SH-SY5Y (cell line): ENCODE measurements around the gene TMIGD1.

Source experiments
- GATA2 ChIP-seq: IDR thresholded peaks from 2 replicates; pipeline ENCODE4 v1.6.1; 2011; ENCODE audit warnings: mild to moderate bottlenecking, low read depth, low read length
- GATA3 ChIP-seq: IDR thresholded peaks from 2 replicates; pipeline ENCODE4 v1.6.1; 2011; ENCODE audit warnings: low read depth, mild to moderate bottlenecking, low read length, moderate library complexity

TMIGD1 gene

DNA sequence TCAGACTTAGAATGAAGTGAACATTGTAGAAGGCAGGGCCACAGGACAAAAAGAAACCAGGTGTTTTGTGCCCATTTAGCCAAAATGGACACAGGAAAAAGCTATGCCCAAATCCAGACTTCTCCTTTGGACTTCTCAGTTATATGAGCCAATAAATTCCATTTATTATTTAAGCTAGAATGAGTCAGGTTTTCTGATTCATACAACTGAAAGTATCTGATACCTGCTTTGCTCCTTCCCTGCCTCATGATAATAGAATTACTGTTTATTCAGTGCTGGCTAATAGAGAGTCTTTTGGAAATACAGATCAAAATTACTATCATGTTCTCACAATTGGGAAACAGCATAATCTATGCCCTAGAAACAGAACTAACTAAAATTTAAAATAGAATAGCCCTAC, 36.1 kb upstream of the TMIGD1 start:
- TF ChIP-seq GATA2 (no peak), GATA3 (no peak)

DNA sequence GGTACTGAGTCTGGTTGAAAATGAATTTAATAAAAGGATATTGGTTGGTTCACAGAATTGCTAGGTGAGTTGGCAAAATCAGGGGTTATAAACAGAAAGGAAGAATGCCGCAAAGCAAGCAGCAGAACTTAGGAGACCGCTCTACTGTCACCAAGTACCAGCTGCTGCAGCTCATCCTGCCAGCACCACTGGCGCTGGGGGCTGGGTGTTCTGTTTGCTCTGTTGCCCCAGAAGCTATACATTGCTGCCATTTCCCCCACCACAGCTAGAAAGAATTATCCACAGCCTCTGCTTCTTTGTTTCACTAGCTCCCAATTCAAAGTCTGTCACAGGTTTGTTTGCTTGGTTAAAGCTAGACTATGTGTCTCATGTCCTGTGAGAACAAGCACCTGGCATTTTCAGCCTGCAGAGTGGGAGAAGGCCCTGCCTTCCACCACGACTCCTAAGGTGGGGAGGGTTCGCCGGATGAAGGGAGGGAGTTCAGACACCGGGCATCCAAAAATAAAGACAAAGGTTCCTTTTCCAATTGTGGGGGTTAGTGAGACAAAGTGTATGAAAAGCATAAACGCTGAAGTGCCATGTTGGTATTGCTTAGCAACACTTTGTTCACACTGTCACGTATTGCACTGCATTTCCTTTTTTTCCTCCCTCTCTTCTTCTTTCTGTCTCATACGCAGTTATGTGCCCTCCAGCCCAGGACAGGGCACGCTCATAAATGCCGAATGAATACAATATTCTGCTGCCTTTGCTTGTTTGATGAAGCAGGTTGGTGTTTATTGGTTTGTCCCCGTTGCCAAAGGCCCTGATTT, 35.3 kb upstream of the TMIGD1 start:
- TF ChIP-seq GATA2 (no peak), GATA3 (no peak)

DNA sequence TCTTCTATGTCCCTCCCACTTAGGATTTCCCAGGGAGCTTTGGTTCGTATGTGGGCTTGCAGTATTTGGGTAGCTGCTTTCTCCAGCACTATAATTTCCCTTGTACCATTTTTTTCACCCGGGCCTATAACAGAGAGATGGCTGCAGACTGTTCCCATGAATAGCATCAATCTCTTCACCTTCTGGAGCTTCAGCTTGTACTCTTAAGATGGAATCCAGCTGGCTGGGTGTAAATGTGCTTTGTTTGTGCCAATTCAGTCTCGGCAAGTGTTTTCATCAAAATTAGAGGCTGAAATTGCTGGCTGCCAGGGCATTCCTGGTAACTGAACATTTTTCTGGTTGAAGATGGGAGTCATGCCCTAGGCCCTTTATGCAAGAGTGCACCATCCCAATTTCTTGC, 32.7 kb upstream of the TMIGD1 start:
- no peak for TF ChIP-seq GATA2
- no peak for TF ChIP-seq GATA3

DNA sequence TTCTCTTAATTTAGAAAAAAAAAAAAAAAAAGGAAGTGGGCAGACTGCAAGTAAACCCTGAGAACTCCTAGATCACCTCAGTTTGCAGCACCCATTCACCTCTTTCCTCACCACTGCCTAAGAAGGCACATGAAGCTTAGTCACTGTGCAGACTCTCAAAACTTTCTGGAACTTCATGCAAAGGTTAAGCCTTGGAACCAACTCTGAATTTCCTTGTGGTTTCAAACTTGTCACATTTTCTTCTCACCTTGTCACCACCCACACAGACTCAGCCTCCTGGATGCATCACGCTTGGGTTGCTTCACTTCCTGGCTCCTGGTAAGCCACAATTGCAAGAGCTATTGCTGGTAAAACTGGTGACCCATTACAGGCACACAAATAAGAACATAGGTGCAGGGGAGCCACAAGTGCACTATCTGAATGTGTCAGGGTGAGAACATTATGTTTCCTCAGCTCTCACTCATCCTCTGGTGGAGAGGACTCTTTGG, 29.9 kb upstream of the TMIGD1 start:
- TF ChIP-seq GATA3 (no peak), GATA2 (no peak)

DNA sequence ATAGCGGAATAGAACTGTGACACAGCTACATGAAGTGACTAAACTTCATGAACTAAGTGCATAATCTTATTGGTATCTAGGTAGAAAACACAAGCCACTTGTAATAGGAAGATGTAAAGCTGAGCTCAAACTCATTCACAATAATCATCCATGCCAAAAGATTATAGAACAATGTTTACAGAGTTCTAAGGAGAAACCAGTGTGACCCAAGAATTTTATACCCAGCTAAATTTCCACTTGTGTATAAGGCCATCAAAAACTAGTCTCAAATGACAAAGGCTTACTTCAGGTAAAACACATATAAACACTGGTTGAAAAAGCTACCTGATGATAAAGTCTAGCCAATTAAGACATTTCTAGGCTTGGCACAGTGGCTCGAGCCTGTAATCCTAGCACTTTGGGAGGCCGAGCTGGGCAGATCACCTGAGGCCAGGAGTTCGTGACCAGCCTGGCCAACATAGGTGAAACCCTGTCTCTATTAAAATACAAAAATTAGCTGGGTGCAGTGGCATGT, 28.0 kb upstream of the TMIGD1 start:
- TF ChIP-seq GATA3 (no peak), GATA2 (no peak)

DNA sequence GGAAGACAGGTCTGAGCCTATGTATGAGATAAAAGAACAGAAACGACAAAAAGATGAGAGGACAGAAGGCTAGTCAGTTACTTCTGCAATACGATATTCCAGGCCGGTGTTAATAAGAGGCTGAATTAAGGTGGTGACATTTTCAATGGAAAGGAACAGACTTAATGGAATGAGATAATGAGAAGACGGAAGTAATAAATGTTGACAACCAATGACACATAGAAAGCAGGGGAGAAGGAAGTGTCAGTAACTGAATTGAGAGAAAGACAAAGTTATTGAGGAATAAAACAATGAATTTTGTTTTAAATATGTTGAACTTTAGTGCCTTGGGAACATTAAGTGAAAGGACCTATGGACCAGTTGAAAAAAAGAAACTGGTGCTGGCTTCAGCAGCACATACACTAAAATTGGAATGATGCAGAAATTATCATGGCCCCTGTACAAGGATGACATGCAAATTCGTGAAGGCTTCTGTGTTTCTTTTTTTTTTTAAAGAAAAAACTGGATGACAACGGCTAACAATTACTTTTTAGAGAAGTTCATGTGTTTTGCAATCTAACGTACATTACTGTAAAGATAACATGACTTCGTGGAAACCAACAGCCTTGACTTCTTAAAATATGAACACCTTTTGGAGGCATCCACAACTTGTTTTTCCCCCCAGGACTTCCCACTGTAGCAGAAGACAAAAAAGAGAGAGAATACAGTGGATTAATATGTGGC, 26.4 kb upstream of the TMIGD1 start:
- TF ChIP-seq GATA3 = no peak
- no peak for TF ChIP-seq GATA2

DNA sequence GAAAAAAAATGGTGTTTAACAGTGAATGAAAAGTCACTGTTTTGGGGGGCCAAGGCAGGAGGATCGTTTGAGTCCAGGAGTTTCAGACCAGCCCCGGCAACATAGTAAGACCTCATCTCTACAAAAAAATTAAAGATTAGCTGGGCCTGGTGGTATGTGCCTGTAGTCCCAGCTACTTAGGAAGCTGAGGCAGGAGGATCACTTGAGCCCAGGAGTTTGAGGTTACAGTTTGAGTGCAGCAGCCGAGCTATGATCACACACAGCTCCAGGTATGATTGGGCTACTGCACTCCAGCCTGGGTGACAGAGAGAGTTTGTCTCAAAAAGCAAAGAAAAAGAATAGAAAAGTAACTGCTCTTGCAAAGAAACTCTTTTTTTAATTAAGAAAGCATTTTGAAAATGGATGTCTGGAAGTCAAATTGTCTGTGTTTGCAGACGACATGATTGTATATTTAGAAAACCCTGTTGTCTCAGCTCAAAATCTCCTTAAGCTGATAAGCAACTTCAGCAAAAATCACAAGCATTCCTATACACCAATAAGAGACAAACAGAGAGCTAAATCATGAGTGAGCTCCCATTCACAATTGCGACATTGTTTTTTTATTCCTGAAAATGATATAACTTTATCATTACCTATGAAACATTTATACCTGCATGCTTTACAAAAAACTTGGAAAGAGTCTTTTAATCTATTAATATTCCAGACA, 24.4 kb upstream of the TMIGD1 start:
- TF ChIP-seq GATA3 (no peak), GATA2 (no peak)

DNA sequence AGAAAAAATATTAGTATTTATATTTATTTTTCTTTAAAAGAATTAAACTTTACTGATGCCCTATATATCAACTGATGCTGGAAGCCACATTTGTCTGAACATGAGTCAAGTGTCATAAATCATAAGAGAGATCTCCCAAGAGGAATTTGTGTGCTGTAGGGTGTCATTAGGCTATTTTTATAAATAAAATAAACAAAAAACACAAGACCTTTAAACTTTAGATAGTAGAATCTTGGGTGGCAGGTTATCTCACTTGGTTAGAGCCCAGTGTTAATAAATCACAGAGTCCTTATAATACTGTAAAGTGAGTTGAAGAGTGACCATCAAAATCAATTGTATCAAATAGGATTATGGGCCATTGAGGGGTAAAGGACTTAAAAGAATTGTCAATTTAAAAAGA, 23.6 kb upstream of the TMIGD1 start:
- TF ChIP-seq GATA3 (no peak), GATA2 (no peak)

DNA sequence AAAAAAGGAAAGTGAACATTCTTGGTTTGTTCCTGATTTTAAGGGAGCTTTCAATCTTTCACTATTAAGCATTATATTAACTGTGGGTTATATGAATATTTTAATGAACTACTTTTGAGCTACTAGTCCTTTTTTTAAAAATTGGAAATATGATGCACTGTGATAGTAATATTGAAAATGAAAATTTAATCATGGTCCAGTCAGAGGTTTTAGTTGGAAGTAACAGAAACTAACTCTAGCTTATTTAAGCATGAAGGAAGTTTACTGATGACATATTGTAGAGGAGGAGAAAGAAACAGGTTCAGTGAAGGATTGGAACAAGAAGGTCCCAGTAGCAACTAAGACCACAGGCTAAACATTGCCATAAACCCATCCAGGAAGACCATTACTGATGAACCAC, 20.8 kb upstream of the TMIGD1 start:
- TF ChIP-seq GATA3 (no peak), GATA2 (no peak)

DNA sequence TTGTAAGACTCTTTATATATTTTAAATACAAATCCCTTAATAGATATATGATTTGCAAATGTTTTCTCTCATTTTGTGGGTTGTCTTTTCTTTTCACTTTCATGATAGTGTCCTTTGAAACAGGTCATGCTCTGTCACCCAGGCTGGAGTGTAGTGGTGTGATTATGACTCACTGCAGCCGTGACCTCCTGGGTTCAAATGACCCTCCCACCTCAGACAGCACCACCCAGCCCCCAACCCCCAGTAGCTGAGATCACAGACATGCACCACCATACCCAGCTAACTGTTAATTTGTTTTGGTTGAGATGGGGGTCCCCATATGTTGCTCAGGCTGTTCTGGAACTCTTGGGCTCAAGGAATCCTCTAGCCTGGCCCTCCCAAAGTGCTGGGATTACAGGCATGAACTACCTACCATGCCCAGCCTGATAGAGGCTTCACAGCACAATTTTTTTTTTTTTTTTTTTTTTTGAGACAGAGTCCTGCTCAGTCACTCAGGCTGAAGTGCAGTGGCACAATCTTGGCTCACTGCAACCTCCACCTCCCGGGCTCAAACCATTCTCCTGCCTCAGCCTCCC, 18.5 kb upstream of the TMIGD1 start:
- TF ChIP-seq GATA3 (no peak), GATA2 (no peak)

DNA sequence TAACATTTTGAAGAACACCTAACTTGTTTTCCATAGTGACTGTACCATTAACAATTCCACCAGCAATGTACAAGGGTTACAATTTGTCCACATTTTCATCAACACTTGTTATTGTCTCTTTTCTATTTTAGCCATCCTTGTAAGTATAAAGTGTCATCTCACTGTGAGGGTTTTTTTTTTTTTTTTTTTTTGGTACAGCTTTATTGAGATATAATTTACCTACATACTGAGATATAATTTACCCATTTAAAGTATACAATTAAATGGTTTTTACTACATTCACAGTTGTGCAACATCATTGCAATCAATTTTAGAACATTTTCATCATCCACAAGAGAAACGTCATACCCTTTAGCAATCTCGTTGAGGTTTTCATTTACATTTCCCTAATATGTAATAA, 17.9 kb upstream of the TMIGD1 start:
- TF ChIP-seq GATA2 (no peak), GATA3 (no peak)

DNA sequence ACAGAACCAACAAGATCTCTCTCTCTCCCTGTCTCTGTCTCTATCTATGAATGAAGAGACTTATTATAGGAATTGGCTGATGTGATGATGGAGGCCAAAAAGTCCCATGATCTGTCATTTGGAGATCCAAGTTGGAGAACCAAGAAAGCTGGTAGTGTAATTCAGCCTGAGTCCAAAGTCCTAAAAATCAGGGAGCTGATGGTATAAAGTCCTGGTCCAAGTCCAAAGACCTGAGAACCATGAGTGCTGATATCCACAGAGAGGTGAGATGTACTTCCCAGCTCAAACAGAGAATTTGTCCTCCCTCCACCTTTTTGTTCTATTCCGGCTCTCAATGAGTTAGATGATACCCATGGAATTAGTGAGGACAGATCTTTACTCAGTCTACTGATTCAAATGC, 15.4 kb upstream of the TMIGD1 start:
- TF ChIP-seq GATA2 (no peak), GATA3 (no peak)

DNA sequence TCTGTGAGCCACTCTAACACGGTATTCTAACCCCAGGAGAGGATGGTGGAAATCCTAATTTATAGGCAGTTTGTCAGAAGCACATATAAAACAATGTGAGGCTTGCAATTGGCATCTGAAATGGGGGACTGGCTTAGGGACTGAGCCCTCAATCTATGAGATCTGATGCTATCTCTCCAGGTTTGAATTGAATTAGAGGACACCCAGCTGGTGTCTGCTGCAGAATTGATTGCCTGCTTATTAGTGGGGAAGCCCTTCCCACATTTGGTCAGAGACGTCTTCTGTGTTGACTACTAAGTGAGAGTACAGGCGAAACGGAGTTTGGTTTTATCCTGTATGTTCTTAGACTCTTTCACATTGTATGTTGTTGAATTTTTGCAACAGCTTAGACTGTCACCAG, 13.6 kb upstream of the TMIGD1 start:
- TF ChIP-seq GATA2 (peak; percentile 88), GATA3 (peak; percentile 68)
